Stimulated activated naive CD8-positive, alpha-beta T cell treated with anti-CD3 and anti-CD28 coated beads, Interleukin-15, Interleukin-2, amounts not matched to agents 100 ng/mL and 50 ng/mL, for 24 hours (primary cell): Measurements from ENCODE around the gene VANGL1.

Experiments used
- H3K27ac Mint-ChIP-seq: one replicate; pipeline ENCODE4 v1.8.0; 2021; ENCODE audit warnings: mild to moderate bottlenecking, mixed read lengths
- H3K27me3 Mint-ChIP-seq: one replicate; pipeline ENCODE4 v1.8.0; 2021; ENCODE audit warnings: mixed read lengths
- H3K36me3 Mint-ChIP-seq: one replicate; pipeline ENCODE4 v1.8.0; 2021; ENCODE audit warnings: low read depth, mixed read lengths
- H3K4me1 Mint-ChIP-seq: one replicate; pipeline ENCODE4 v1.8.0; 2021; ENCODE audit warnings: low read depth, mixed read lengths
- H3K4me3 Mint-ChIP-seq: one replicate; pipeline ENCODE4 v1.8.0; 2021; ENCODE audit warnings: mild to moderate bottlenecking, mixed read lengths
- H3K9me3 Mint-ChIP-seq: one replicate; pipeline ENCODE4 v1.8.0; 2021; ENCODE audit warnings: mixed read lengths

VANGL1 gene

DNA sequence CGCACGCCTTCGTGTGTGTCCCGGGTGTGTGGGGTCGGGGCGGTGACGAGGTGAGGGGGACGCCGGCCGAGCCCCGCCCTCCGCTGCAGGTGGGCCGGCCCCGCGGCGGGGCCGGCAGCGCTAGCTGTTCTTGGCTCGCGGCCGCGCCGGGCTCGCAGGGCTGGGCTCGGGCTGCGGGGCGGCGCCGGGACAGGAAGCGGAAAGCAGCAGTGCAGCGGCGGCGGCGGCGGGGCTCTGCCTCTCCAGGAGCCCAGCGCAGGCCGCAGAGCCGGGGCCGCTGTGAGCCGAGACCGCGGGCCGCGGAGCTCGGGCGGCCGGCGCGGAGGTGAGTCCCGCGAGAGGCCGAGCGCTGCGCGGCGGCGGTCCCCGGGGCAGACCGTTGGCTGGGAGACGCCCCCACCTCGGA lies at the start of gene VANGL1:
Gene VANGL1, plus strand, starts transcription at position 209 of the 406 bp plus-strand sequence. CDS start 9,444 bp downstream, outside the sequence.
- Mint-ChIP-seq H3K4me1 (peaks cover 16% of the 10 kb centered on the region), H3K9me3 (peaks cover 11% of the 10 kb centered on the region), H3K27ac (no peak within 1 kb of the TSS), H3K36me3 (peaks cover 4% of the 10 kb centered on the region), H3K4me3 (peak within 1 kb of the TSS; percentile 75), H3K27me3 (peaks cover 35% of the 10 kb centered on the region)

DNA sequence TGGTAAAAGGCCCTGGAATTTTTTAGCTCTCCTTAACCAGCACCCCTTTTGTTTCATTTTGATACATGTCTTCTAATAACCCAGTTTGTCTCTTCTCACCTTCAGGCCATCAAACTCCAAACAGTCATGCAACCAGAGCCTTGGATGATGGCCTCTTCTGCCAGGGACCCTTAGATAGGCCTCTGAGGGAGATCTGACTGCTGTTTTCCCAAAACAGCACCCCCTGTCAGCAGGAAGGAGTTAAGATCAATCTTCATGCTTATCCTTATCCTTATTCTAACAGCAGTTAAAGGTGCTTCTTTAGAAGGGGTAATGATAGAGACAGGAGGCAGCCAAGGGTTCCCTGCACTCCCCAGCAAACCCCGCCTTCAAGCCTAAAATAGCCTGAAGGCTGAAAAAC lies 49.5 kb upstream of the VANGL1 start:
- Mint-ChIP-seq H3K27me3 (peaks cover 3% of the 10 kb centered on the region), H3K36me3 (no peaks in the 10 kb centered on the region), H3K9me3 (no peaks in the 10 kb centered on the region), H3K4me3 (no peak overlapping the region), H3K27ac (no peak overlapping the region), H3K4me1 (no peaks in the 10 kb centered on the region)

DNA sequence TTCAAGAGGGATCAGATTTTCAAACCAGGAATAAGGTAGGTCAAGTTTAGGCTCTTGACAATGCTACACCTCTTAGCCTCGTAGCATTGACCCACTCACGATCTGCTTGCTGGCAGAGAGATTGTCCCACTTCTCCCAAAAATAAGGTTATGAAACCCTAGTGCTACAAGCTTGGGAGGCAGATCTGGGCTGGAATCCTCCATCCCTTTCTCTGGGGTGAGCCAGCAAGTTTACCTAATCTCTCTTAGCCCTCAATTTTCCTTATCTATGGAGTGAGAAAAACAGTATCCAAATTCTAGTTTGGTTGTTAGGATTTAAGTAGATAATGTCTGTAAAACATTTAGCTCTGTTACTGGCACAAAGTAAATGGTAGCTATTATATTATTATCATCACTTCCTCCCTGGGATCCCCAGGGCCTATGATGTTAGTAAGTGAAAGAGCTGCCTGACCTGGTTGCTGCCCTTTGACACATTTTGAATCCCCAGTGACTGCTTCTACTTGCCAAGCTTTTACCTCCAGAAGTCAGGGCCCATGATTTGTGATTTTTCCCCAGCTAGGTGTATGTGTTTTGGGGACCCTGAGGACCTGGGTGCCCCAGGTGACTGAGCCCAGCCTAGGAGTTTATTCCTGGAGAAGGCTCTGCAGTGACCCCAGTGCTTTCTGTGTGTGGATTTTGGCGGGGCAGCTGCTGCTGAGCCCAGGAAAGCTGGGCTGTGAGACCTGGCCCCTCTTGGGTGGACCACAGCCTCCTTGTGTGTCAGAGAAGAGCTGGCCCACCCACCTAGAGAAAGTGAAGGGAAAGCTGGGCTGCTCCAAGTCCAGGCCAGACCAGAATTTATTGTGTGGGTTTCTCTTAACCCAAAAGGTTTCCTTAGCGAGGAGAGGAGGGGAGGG lies 48.2 kb upstream of the VANGL1 start:
- no peaks in the 10 kb centered on the region for H3K4me1 Mint-ChIP-seq
- H3K36me3 Mint-ChIP-seq: no peaks in the 10 kb centered on the region
- no peak overlapping the region for H3K4me3 Mint-ChIP-seq
- no peaks in the 10 kb centered on the region for H3K9me3 Mint-ChIP-seq
- H3K27ac Mint-ChIP-seq: no peak overlapping the region
- H3K27me3 Mint-ChIP-seq: peaks cover 5% of the 10 kb centered on the region

DNA sequence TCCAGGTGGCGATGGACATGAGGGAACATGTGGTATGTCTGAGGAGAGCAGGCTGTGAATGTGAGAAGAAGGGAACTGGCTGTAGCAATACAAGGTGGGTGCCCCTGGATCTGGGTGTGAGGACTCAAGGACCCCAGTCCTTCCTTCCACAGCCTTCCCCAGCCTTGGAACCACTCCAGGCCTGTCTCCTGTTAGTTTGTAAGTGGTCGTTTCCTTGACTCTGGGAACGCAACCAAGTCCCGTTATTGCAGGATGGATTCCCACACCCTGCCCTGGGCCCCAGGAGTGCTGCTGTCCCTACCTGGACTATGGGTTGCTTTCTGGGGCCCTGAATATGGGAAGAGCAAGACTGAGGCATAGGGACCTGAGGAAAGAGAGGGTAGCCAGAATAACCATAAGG lies 47.2 kb upstream of the VANGL1 start:
- H3K27me3 Mint-ChIP-seq: peaks cover 7% of the 10 kb centered on the region
- no peak overlapping the region for H3K4me3 Mint-ChIP-seq
- no peaks in the 10 kb centered on the region for H3K36me3 Mint-ChIP-seq
- H3K4me1 Mint-ChIP-seq: no peaks in the 10 kb centered on the region
- no peaks in the 10 kb centered on the region for H3K9me3 Mint-ChIP-seq
- H3K27ac Mint-ChIP-seq: no peak overlapping the region

GRCh38 chr1:115595279-115596079 lies 46.3 kb upstream of the VANGL1 start:
- Mint-ChIP-seq H3K36me3 (no peaks in the 10 kb centered on the region), H3K4me1 (no peaks in the 10 kb centered on the region)

DNA sequence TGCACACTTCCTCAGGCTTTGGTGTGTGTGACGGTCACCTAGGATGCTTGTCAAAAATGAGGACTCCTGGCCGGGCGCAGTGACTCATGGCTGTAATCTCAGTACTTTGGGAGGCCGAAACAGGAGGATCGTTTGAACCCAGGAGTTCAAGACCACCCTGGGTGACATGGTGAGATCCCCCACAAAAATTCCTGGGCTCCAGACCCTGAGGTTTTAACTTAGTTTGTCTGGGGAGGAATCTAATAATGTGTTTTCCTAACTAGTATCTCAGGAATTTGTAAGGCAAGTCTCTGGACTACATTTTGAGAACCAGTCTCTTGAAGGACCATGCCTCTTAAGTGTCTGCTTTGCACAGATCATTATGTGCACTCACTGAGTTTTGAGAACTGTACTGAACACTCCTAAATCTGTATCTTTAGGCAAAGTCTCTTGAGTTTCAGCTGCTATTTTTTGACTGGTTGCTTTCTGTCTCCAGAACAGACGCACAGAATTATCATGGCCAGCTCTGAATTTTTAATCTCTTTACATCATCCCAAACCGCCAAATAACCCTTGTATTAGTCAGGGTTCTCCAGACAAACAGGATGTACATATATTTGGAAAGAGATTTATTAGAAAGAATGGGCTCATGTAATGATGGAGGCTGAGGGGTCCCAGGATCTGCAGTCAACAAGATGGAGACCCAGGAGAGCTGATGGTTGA lies 45.5 kb upstream of the VANGL1 start:
- H3K9me3 Mint-ChIP-seq: no peaks in the 10 kb centered on the region
- no peak overlapping the region for H3K27ac Mint-ChIP-seq
- no peaks in the 10 kb centered on the region for H3K36me3 Mint-ChIP-seq
- no peak overlapping the region for H3K4me3 Mint-ChIP-seq
- peaks cover 6% of the 10 kb centered on the region for H3K27me3 Mint-ChIP-seq
- H3K4me1 Mint-ChIP-seq: no peaks in the 10 kb centered on the region

More at GRCh38 chr1:115595279-115596079, 46.3 kb upstream of the VANGL1 start:
- H3K27ac Mint-ChIP-seq: no peak overlapping the region
- H3K4me3 Mint-ChIP-seq: no peak overlapping the region
- no peaks in the 10 kb centered on the region for H3K9me3 Mint-ChIP-seq
- peaks cover 7% of the 10 kb centered on the region for H3K27me3 Mint-ChIP-seq

- H3K4me1 Mint-ChIP-seq: no peaks in the 10 kb centered on the region
- peaks cover 8% of the 10 kb centered on the region for H3K27me3 Mint-ChIP-seq
- H3K9me3 Mint-ChIP-seq: no peaks in the 10 kb centered on the region
- no peak overlapping the region for H3K27ac Mint-ChIP-seq
- no peak overlapping the region for H3K4me3 Mint-ChIP-seq
- H3K36me3 Mint-ChIP-seq: no peaks in the 10 kb centered on the region
These were observed 37.3 kb upstream of the VANGL1 start for GRCh38 chr1:115604508-115604907.

GRCh38 chr1:115606305-115606704 lies 35.5 kb upstream of the VANGL1 start:
- Mint-ChIP-seq H3K27me3 (peaks cover 10% of the 10 kb centered on the region), H3K9me3 (no peaks in the 10 kb centered on the region), H3K4me1 (no peaks in the 10 kb centered on the region), H3K4me3 (no peak overlapping the region), H3K36me3 (no peaks in the 10 kb centered on the region), H3K27ac (no peak overlapping the region)

- H3K9me3 Mint-ChIP-seq: no peaks in the 10 kb centered on the region
- no peak overlapping the region for H3K4me3 Mint-ChIP-seq
- H3K27ac Mint-ChIP-seq: no peak overlapping the region
- H3K36me3 Mint-ChIP-seq: no peaks in the 10 kb centered on the region
- H3K27me3 Mint-ChIP-seq: peaks cover 21% of the 10 kb centered on the region
- no peaks in the 10 kb centered on the region for H3K4me1 Mint-ChIP-seq
These were observed 32.7 kb upstream of the VANGL1 start for GRCh38 chr1:115609021-115609420.

GRCh38 chr1:115613767-115614166 lies 28.0 kb upstream of the VANGL1 start:
- H3K27ac Mint-ChIP-seq: no peak overlapping the region
- H3K4me3 Mint-ChIP-seq: no peak overlapping the region
- peaks cover 10% of the 10 kb centered on the region for H3K9me3 Mint-ChIP-seq

DNA sequence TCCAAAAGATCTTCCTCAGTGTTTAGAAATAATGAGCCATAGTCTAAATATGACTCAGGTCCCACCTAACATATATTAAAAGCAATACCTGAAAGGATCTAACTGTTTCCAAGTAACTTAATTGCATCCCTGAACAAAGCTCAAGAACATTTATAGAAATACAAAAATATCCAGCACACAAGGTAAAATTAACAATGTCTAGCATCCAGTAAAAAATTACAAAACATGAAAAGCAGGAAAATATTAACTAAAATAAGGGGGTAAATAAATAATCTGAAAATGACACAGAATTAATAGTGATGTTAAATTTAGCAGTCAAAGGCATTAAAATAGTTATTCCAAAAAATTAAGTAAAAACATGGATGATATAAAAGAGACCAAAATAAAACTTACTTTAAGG lies 21.3 kb upstream of the VANGL1 start:
- no peaks in the 10 kb centered on the region for H3K27me3 Mint-ChIP-seq
- H3K36me3 Mint-ChIP-seq: peaks cover 4% of the 10 kb centered on the region
- no peak overlapping the region for H3K27ac Mint-ChIP-seq
- H3K4me1 Mint-ChIP-seq: no peaks in the 10 kb centered on the region
- H3K9me3 Mint-ChIP-seq: peaks cover 35% of the 10 kb centered on the region
- no peak overlapping the region for H3K4me3 Mint-ChIP-seq

More at GRCh38 chr1:115613767-115614166, 28.0 kb upstream of the VANGL1 start:
- Mint-ChIP-seq H3K27me3 (peaks cover 18% of the 10 kb centered on the region), H3K36me3 (no peaks in the 10 kb centered on the region), H3K4me1 (no peaks in the 10 kb centered on the region)

GRCh38 chr1:115620950-115621349 lies 20.8 kb upstream of the VANGL1 start:
- Mint-ChIP-seq H3K27ac (no peak overlapping the region), H3K36me3 (peaks cover 4% of the 10 kb centered on the region), H3K4me1 (no peaks in the 10 kb centered on the region), H3K9me3 (peaks cover 30% of the 10 kb centered on the region), H3K27me3 (no peaks in the 10 kb centered on the region), H3K4me3 (no peak overlapping the region)

DNA sequence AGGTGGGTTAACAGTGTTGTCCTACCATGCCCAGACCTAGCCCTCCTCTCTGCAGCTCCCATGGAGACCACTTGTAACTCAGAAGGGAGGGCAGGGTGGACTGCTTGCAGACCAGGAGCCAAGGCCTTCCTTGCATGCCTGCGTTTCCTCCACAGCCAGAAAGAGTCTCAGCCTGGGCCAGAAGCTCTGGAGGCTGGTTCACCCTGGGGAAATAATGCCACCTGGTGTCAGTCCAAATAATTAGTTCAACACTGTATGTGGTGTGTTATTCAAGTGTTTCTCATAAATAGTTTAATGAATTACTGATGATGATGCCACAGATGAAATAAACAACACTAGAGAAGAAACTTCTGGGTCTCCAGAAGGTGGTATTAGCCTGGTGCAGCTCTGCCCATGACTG lies 16.9 kb upstream of the VANGL1 start:
- Mint-ChIP-seq H3K36me3 (peaks cover 4% of the 10 kb centered on the region), H3K27ac (no peak overlapping the region), H3K27me3 (peaks cover 4% of the 10 kb centered on the region), H3K4me1 (no peaks in the 10 kb centered on the region), H3K4me3 (no peak overlapping the region), H3K9me3 (peaks cover 20% of the 10 kb centered on the region)

DNA sequence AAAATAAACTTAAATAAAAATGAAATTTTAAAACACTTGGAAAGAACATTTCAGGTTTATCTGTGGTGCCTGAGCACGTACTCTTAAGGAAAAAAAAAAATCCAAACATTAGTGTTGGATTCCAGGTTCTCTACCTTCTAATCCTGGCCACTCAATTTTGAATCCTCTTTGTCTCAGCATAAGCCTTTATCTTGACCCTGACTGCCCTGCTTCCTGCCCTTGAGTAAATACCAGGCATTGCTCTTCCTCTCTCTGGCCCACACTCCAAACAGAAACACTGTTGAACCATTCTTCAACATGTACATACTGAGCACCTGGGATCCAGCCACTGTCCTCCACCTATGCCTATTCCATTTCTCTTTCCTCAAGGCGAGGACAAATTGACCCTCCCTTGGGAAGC lies 11.4 kb upstream of the VANGL1 start:
- Mint-ChIP-seq H3K36me3 (no peaks in the 10 kb centered on the region), H3K4me1 (no peaks in the 10 kb centered on the region), H3K27me3 (peaks cover 17% of the 10 kb centered on the region), H3K9me3 (no peaks in the 10 kb centered on the region), H3K4me3 (no peak overlapping the region), H3K27ac (no peak overlapping the region)
